A549 (cell line): ENCODE measurements around the gene EMC8. TPM values are rescaled to one million over a fixed set of nuclear protein-coding genes. Genes with fewer than 3 reads are reported as not detected.

Experiments
- ATAC-seq, 2 experiments: fragments of 200-7000 bp in 1 of 2; fragments of >200 bp in 1 of 2; cut with Nextera tagmentation in 1 of 2; cut with Tn5 transposase in 1 of 2; 3 replicates each; pipeline versions ENCODE4 v1.8.0 to v1.9.1; 2018 to 2020; ENCODE audit warnings: mild to moderate bottlenecking in 1 of 2, moderate library complexity in 1 of 2
- CTCF ChIA-PET: fragments of 300-600 bp; sonication (Branson Sonifier 250); formaldehyde crosslinking; extraction: SDS; loops from one replicate; lab custom pipeline; 2021; ENCODE audit warnings: antibody characterized with exemption, inconsistent platforms; lab: Yijun Ruan, JAX
- POLR2A ChIA-PET: fragments of 350-600 bp; formaldehyde crosslinking; extraction: SDS; loops from one replicate; lab custom pipeline; 2021; ENCODE audit warnings: antibody characterized with exemption, inconsistent platforms; lab: Yijun Ruan, JAX
- DNase-seq, 2 experiments: peaks; one replicate each; pipeline versions ENCODE4 v3.0.0 to v3.0.0-alpha.2; 2011 to 2016; ENCODE audit warnings: low read depth in 1 of 2, low spot score in 1 of 2
- FAIRE-seq: peaks from 2 replicates; lab custom pipeline; 2011; peaks lifted over from hg19 to GRCh38; lab: Jason Lieb, UNC
- H3K27ac ChIP-seq, 2 experiments: fragments of >200 bp; sonication (Bioruptor Twin); formaldehyde crosslinking; 3 replicates each; pipeline ENCODE4 v1.5.1; 2016 to 2017
- H3K4me1 ChIP-seq: fragments of >200 bp; sonication (Bioruptor Twin); formaldehyde crosslinking; 3 replicates; pipeline ENCODE4 v1.6.1; 2016
- H3K4me2 ChIP-seq: fragments of >200 bp; sonication (Bioruptor Twin); formaldehyde crosslinking; 3 replicates; pipeline ENCODE4 v1.6.1; 2016
- H3K4me3 ChIP-seq: fragments of >200 bp; sonication (Bioruptor Twin); formaldehyde crosslinking; 3 replicates; pipeline ENCODE4 v1.5.1; 2016
- H3K9me3 ChIP-seq: fragments of >200 bp; sonication (Bioruptor Twin); formaldehyde crosslinking; 3 replicates; pipeline ENCODE4 v1.6.1; 2016
- BHLHE40 ChIP-seq: IDR thresholded peaks from 2 replicates; pipeline ENCODE4 v1.6.1; 2012; ENCODE audit warnings: low read depth, low read length, inconsistent platforms
- CEBPB ChIP-seq, 2 experiments: fragments of >200 bp in 1 of 2; sonication (Bioruptor Twin) in 1 of 2; formaldehyde crosslinking in 1 of 2; IDR thresholded peaks; 2 replicates each; pipeline ENCODE4 v1.6.1; 2012 to 2016
- EHMT2 ChIP-seq: fragments of 200-600 bp; sonication (generic); IDR thresholded peaks from 2 replicates; pipeline ENCODE4 v1.6.1; 2016; ENCODE audit warnings: antibody characterized with exemption, low read depth, mild to moderate bottlenecking, moderate library complexity
- EP300 ChIP-seq, 2 experiments: fragments of >200 bp; sonication (Bioruptor Twin); formaldehyde crosslinking; IDR thresholded peaks; 2 replicates in 1 of 2; 3 replicates in 1 of 2; pipeline ENCODE4 v1.6.1; 2016 to 2017
- FOSB ChIP-seq: fragments of 250-450 bp; sonication (Bioruptor Pico); IDR thresholded peaks from 2 replicates; pipeline ENCODE4 v1.5.0; 2020; ENCODE audit warnings: mild to moderate bottlenecking, moderate library complexity
- FOXS1 ChIP-seq: fragments of 250-450 bp; sonication (Bioruptor Pico); IDR thresholded peaks from 2 replicates; pipeline ENCODE4 v1.5.0; 2020; ENCODE audit warnings: mild to moderate bottlenecking, moderate library complexity
- GATA3 ChIP-seq: IDR thresholded peaks from 2 replicates; pipeline ENCODE4 v1.6.1; 2012; ENCODE audit warnings: borderline replicate concordance
- JUN ChIP-seq, 2 experiments: fragments of >200 bp; sonication (Bioruptor Twin); formaldehyde crosslinking; IDR thresholded peaks; 2 replicates in 1 of 2; 3 replicates in 1 of 2; pipeline ENCODE4 v1.6.1; 2016 to 2017
- JUNB ChIP-seq: fragments of >200 bp; sonication (Bioruptor Twin); formaldehyde crosslinking; IDR thresholded peaks from 2 replicates; pipeline ENCODE4 v1.6.1; 2016
- NFE2L2 ChIP-seq: fragments of 150-350 bp; conservative IDR thresholded peaks from 2 replicates; pipeline ENCODE4 v1.6.1; 2014; ENCODE audit warnings: low read length
- PHF8 ChIP-seq: fragments of 200-600 bp; sonication (generic); IDR thresholded peaks from 2 replicates; pipeline ENCODE4 v1.6.1; 2016; ENCODE audit warnings: low read depth, mild to moderate bottlenecking, antibody characterized with exemption, moderate library complexity, borderline replicate concordance
- RARB ChIP-seq: fragments of 250-450 bp; sonication (Bioruptor Pico); IDR thresholded peaks from 2 replicates; pipeline ENCODE4 v1.8.0; 2021; ENCODE audit warnings: mild to moderate bottlenecking, moderate library complexity
- SMC3 ChIP-seq: fragments of >200 bp; sonication (Bioruptor Twin); formaldehyde crosslinking; IDR thresholded peaks from 3 replicates; pipeline ENCODE4 v1.6.1; 2018; ENCODE audit warnings: inconsistent platforms
- TP53 ChIP-seq: fragments of 250-450 bp; sonication (Bioruptor Pico); IDR thresholded peaks from 2 replicates; pipeline ENCODE4 v1.5.0; 2021; ENCODE audit warnings: mild to moderate bottlenecking, moderate library complexity
- ZC3H11A ChIP-seq: fragments of 450-650 bp; IDR thresholded peaks from 2 replicates; pipeline ENCODE4 v1.6.1; 2014; ENCODE audit warnings: antibody characterized with exemption, mild to moderate bottlenecking
- ZSCAN20 ChIP-seq: fragments of 250-450 bp; sonication (Bioruptor Pico); IDR thresholded peaks from 2 replicates; pipeline ENCODE4 v1.8.0; 2022; ENCODE audit warnings: mild to moderate bottlenecking, moderate library complexity
- WGBS: methylation state at CpG from one replicate; pipeline ENCODE4 v1.1.6; 2017; ENCODE audit errors: missing lambda C conversion rate; 5-methylcytosine and 5-hydroxymethylcytosine counted together
- polyA plus RNA-seq, 4 experiments: library from polyadenylated mRNA; depleted of rRNA in 3 of 4; stranded (reverse); fragments of >200 nt; fragmentation: RNase III in 1 of 4; extraction: RNeasy Plus Mini Kit Qiagen cat#74134 plus additional on column Dnase treatment in 1 of 4; gene quantifications; 2 replicates in 3 of 4; 3 replicates in 1 of 4; pipeline ENCODE4 v1.2.3, GENCODE V29; 2011 to 2017
- TF ChIP-seq, protein P1 (sequence below): fragments of 150-350 bp; IDR thresholded peaks from 2 replicates; pipeline ENCODE4 v1.6.1; 2014; ENCODE audit warnings: low read depth, mild to moderate bottlenecking, low read length
- TF ChIP-seq, protein P2 (sequence below): fragments of 450-650 bp; IDR thresholded peaks from 2 replicates; pipeline ENCODE4 v1.6.1; 2014; ENCODE audit warnings: antibody characterized with exemption
- TF ChIP-seq, protein P3 (sequence below): IDR thresholded peaks from 2 replicates; pipeline ENCODE4 v1.6.1; 2012; ENCODE audit warnings: low read depth, borderline replicate concordance
- TF ChIP-seq, protein P4 (sequence below): fragments of >200 bp; sonication (Bioruptor Twin); formaldehyde crosslinking; IDR thresholded peaks from 3 replicates; pipeline ENCODE4 v1.5.1; 2016
- TF ChIP-seq, protein P5 (sequence below): fragments of >200 bp; sonication (Bioruptor Twin); formaldehyde crosslinking; IDR thresholded peaks from 3 replicates; pipeline ENCODE4 v1.6.1; 2016
- TF ChIP-seq, protein P6 (sequence below): fragments of 250-450 bp; sonication (Bioruptor Pico); IDR thresholded peaks from 2 replicates; pipeline ENCODE4 v1.5.0; 2021; ENCODE audit warnings: mild to moderate bottlenecking, moderate library complexity, borderline replicate concordance

The EMC8 gene
- polyA plus RNA-seq, 2 of the 4 experiments (the other 2 are of a cell fraction), result 43.0 to 53.2 TPM

DNA sequence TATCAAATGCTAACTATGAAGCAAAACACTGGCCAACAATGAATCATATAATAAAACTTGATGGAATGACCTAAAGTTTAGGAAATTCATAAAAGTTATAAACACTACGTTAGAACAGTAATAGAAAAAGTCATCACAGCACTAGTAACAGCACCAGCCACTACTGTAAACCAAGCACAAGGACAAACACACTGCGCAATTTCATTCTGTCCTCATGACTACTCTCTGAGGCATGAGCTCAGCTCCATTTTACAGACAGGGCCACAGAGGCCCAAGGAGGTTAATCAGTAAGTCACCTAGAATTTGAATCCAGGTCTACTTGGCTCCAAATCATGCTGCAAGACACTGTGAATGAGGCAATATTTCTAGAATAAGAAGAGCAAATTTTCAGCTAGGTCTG is 13.4 kb downstream of the EMC8 start:
- DNase-seq, result no peak
- FAIRE-seq, result no peak
- WGBS, result 93% methylated on average over 2 of the region's 2 CpGs
- H3K4me3 ChIP-seq, result no peak overlapping the region
- TF ChIP-seq TP53 (CRISPR knock-in tag), result no peak
- TF ChIP-seq, protein P1, sequence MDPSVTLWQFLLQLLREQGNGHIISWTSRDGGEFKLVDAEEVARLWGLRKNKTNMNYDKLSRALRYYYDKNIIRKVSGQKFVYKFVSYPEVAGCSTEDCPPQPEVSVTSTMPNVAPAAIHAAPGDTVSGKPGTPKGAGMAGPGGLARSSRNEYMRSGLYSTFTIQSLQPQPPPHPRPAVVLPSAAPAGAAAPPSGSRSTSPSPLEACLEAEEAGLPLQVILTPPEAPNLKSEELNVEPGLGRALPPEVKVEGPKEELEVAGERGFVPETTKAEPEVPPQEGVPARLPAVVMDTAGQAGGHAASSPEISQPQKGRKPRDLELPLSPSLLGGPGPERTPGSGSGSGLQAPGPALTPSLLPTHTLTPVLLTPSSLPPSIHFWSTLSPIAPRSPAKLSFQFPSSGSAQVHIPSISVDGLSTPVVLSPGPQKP, result no peak
- H3K27ac ChIP-seq, result no peak overlapping the region
- H3K9me3 ChIP-seq, result no peaks in the 10 kb centered on the region
- ChIA-PET CTCF (interaction anchor here (0.7 to 1.5 kb wide), 5 partner anchors 8 to 1475 kb away, joined by 3 to 4 read pairs (median 3); no protein-coding TSS in a partner anchor), POLR2A (interaction anchor here (0.6 kb wide), 1 partner anchor 500 kb away, joined by 3 read pairs; no protein-coding TSS in a partner anchor)
- ATAC-seq, result no peak
- no peaks in the 10 kb centered on the region for H3K4me1 ChIP-seq
- no peak overlapping the region for H3K4me2 ChIP-seq

DNA sequence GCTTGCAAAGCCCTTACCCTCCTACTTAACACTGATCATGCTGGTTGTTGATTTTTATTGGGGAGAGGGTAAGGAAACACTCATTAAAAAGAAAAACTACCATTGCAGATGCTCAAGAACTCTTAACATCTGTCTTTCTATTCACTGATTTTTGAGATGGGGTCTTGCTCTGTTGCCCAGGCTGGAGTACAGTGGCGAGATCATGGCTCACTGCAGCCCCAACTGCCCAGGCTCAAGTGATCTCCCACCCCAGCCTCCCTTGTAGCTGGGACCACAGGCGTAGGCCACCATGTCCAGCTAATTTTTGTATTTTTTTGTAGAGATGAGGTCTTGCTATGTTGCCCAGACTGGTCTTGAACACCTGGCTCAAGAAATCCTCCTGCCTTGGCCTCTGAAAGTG is 14.5 kb downstream of the EMC8 start:
- TF ChIP-seq EP300 (IDR thresholded peaks at IDR 0.05) (no peak), ZC3H11A (no peak), RARB (CRISPR knock-in tag) (no peak), EHMT2 (no peak), SMC3 (no peak), CEBPB (IDR thresholded peaks at IDR 0.05) (no peak), ZSCAN20 (CRISPR knock-in tag) (no peak), NFE2L2 (no peak)
- TF ChIP-seq, protein P2, sequence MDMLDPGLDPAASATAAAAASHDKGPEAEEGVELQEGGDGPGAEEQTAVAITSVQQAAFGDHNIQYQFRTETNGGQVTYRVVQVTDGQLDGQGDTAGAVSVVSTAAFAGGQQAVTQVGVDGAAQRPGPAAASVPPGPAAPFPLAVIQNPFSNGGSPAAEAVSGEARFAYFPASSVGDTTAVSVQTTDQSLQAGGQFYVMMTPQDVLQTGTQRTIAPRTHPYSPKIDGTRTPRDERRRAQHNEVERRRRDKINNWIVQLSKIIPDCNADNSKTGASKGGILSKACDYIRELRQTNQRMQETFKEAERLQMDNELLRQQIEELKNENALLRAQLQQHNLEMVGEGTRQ, result no peak
- TF ChIP-seq, protein P3, sequence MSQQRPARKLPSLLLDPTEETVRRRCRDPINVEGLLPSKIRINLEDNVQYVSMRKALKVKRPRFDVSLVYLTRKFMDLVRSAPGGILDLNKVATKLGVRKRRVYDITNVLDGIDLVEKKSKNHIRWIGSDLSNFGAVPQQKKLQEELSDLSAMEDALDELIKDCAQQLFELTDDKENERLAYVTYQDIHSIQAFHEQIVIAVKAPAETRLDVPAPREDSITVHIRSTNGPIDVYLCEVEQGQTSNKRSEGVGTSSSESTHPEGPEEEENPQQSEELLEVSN, result no peak
- CTCF ChIA-PET, result interaction anchor here (1.5 kb wide), 1 partner anchor 7 kb away, joined by 4 read pairs; no protein-coding TSS in a partner anchor
- Histone ChIP-seq H3K4me3 (no peak overlapping the region), H3K4me1 (no peaks in the 10 kb centered on the region), H3K4me2 (no peak overlapping the region), H3K9me3 (no peaks in the 10 kb centered on the region), H3K27ac (no peak overlapping the region)
- FAIRE-seq (no peak), DNase-seq (no peak), ATAC-seq (no peak)
- POLR2A ChIA-PET, result no interaction called here
- 97% methylated on average over 2 of the region's 2 CpGs for WGBS

DNA sequence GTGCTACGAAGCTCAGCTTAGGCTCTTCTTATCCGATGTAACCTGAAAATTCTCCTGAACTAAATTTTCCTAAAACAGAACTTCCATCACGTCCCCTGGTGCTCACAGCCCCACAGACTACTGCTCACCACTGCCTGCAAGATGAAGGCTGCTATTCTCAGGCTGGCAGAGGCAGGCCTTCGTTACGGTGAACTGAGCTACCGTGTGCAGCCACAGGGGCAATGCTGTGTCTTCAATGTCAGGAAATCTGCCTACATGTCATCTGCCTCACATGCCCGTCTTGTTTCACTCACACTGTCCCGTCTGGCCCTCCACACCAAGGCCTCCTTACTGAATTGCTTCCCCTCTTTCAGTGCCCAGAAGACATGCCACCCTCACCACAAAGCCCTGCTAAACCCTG is 15.9 kb downstream of the EMC8 start:
- 93% methylated on average over 8 of the region's 8 CpGs for WGBS
- ATAC-seq, result peak in 1 of 2 experiments; percentile 23; a peak in 2 of 6 replicates
- H3K4me1 ChIP-seq, result no peaks in the 10 kb centered on the region
- ChIA-PET CTCF (interaction anchor here (0.7 to 1.3 kb wide), 5 partner anchors 9 to 66 kb away, joined by 3 to 7 read pairs (median 4); no protein-coding TSS in a partner anchor), POLR2A (no interaction called here)
- no peak overlapping the region for H3K27ac ChIP-seq
- FAIRE-seq, result no peak
- H3K4me2 ChIP-seq, result no peak overlapping the region
- no peaks in the 10 kb centered on the region for H3K9me3 ChIP-seq
- DNase-seq, result no peak
- no peak overlapping the region for H3K4me3 ChIP-seq
- TF ChIP-seq FOXS1 (CRISPR knock-in tag), result no peak
- no peak for TF ChIP-seq GATA3
- TF ChIP-seq, protein P4, sequence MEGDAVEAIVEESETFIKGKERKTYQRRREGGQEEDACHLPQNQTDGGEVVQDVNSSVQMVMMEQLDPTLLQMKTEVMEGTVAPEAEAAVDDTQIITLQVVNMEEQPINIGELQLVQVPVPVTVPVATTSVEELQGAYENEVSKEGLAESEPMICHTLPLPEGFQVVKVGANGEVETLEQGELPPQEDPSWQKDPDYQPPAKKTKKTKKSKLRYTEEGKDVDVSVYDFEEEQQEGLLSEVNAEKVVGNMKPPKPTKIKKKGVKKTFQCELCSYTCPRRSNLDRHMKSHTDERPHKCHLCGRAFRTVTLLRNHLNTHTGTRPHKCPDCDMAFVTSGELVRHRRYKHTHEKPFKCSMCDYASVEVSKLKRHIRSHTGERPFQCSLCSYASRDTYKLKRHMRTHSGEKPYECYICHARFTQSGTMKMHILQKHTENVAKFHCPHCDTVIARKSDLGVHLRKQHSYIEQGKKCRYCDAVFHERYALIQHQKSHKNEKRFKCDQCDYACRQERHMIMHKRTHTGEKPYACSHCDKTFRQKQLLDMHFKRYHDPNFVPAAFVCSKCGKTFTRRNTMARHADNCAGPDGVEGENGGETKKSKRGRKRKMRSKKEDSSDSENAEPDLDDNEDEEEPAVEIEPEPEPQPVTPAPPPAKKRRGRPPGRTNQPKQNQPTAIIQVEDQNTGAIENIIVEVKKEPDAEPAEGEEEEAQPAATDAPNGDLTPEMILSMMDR, result no peak
- no peak for TF ChIP-seq JUNB
- TF ChIP-seq, protein P5, sequence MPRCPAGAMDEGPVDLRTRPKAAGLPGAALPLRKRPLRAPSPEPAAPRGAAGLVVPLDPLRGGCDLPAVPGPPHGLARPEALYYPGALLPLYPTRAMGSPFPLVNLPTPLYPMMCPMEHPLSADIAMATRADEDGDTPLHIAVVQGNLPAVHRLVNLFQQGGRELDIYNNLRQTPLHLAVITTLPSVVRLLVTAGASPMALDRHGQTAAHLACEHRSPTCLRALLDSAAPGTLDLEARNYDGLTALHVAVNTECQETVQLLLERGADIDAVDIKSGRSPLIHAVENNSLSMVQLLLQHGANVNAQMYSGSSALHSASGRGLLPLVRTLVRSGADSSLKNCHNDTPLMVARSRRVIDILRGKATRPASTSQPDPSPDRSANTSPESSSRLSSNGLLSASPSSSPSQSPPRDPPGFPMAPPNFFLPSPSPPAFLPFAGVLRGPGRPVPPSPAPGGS, result no peak
- TF ChIP-seq, protein P6, sequence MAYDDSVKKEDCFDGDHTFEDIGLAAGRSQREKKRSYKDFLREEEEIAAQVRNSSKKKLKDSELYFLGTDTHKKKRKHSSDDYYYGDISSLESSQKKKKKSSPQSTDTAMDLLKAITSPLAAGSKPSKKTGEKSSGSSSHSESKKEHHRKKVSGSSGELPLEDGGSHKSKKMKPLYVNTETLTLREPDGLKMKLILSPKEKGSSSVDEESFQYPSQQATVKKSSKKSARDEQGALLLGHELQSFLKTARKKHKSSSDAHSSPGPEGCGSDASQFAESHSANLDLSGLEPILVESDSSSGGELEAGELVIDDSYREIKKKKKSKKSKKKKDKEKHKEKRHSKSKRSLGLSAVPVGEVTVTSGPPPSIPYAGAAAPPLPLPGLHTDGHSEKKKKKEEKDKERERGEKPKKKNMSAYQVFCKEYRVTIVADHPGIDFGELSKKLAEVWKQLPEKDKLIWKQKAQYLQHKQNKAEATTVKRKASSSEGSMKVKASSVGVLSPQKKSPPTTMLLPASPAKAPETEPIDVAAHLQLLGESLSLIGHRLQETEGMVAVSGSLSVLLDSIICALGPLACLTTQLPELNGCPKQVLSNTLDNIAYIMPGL (CRISPR knock-in tag), result no peak
- TF ChIP-seq JUN (IDR thresholded peaks at IDR 0.05), result no peak
- TF ChIP-seq FOSB (CRISPR knock-in tag), result no peak
- TF ChIP-seq EP300 (IDR thresholded peaks at IDR 0.05), result no peak
- TF ChIP-seq, protein P1, result no peak
- no peak for TF ChIP-seq BHLHE40
- no peak for TF ChIP-seq PHF8
- TF ChIP-seq, protein P2, result no peak
